Measurements from ENCODE around the gene FAM3D. TPM values are rescaled to one million over a fixed set of nuclear protein-coding genes. Genes with fewer than 3 reads are reported as not detected.

The FAM3D gene
- total and polyA plus RNA-seq, 10 of the 15 experiments (the other 5 are each of a cell fraction or from before 2014, with no cell fraction given) = 0.04 to 0.07 TPM; not detected in 8

GRCh38 chr3:58680879-58681525, 14.4 kb upstream of the FAM3D start:
- in situ Hi-C loops (cut with MboI) (no loop called here), intact Hi-C loops (cut with micrococcal nuclease; ENCODE audit: unreplicated experiment) (no loop called here)
- no peaks in the 10 kb centered on the region for H4K20me1 ChIP-seq (ENCODE audit: control insufficient read depth, insufficient read depth)
- no peaks in the 10 kb centered on the region for H3K36me3 ChIP-seq (ENCODE audit: control insufficient read depth in 2 of 2, insufficient read depth in 2 of 2, low read length in 1 of 2)
- H3K27ac ChIP-seq (ENCODE audit: control insufficient read depth, insufficient read depth) = no peak overlapping the region
- H3K4me3 ChIP-seq = no peak overlapping the region
- ATAC-seq = no peak
- SMC1A ChIA-PET (ENCODE audit: uncharacterized antibody, unreplicated experiment) = interaction anchor here (1.3 kb wide), 1 partner anchor 10 kb away, joined by 4 read pairs; no protein-coding TSS in a partner anchor
- no peak overlapping the region for H3K9ac ChIP-seq (ENCODE audit: control insufficient read depth, insufficient read depth, low read length)
- POLR2A ChIA-PET = no interaction called here
- FAIRE-seq = no peak
- RAD21 ChIA-PET (ENCODE audit: unreplicated experiment) = no interaction called here
- H3K27me3 ChIP-seq (replicated peaks in 1 of 2; ENCODE audit: control insufficient read depth in 2 of 2, insufficient read depth in 2 of 2, low read length in 1 of 2) = no peaks in the 10 kb centered on the region; a peak in 1 of 4 replicates
- no peak overlapping the region for H2AFZ ChIP-seq (ENCODE audit: control insufficient read depth, low read depth, low read length)
- H3K4me1 ChIP-seq (ENCODE audit: control insufficient read depth, insufficient read depth, low read length) = no peaks in the 10 kb centered on the region
- BruUV-seq (replicated peaks) = no TSS peak
- TF ChIP-seq STAT3 (IDR thresholded peaks at IDR 0.05; ENCODE audit: low read depth, low read length) = no peak
- TF ChIP-seq MAX (IDR thresholded peaks at IDR 0.05; ENCODE audit: low read depth, low read length) = no peak
- TF ChIP-seq ATF2 (IDR thresholded peaks at IDR 0.05; ENCODE audit: low read length) = no peak
- no peak for TF ChIP-seq YY1 (IDR thresholded peaks at IDR 0.05; ENCODE audit: low read depth, low read length)
- no peak for TF ChIP-seq HDAC2 (IDR thresholded peaks at IDR 0.05)
- no peak for TF ChIP-seq JUNB (IDR thresholded peaks at IDR 0.05)
- TF ChIP-seq FOS (IDR thresholded peaks at IDR 0.05; ENCODE audit: borderline replicate concordance, extremely low read depth, insufficient read length) = no peak
- no peak for TF ChIP-seq MYB (IDR thresholded peaks at IDR 0.05; ENCODE audit: borderline replicate concordance, low read depth, low read length)
- TF ChIP-seq RAD21 (IDR thresholded peaks at IDR 0.05; ENCODE audit: insufficient read depth, low read depth, low read length) = no peak
- TF ChIP-seq SIN3A (IDR thresholded peaks at IDR 0.05; ENCODE audit: low read depth, low read length) = no peak
- no peak for TF ChIP-seq BACH1 (IDR thresholded peaks at IDR 0.05; ENCODE audit: borderline replicate concordance)
- no peak for TF ChIP-seq EGR1 (IDR thresholded peaks at IDR 0.05; ENCODE audit: borderline replicate concordance in 1 of 2, low read depth in 2 of 2, low read length in 2 of 2)
- TF ChIP-seq RB1 (IDR thresholded peaks at IDR 0.05; ENCODE audit: borderline replicate concordance) = no peak
- CTCF ChIA-PET = interaction anchor here (1.9 kb wide), 1 partner anchor 12 kb away, joined by 4 read pairs; no protein-coding TSS in a partner anchor
- 38% methylated on average over 9 of the region's 9 CpGs for WGBS (ENCODE audit: insufficient coverage, insufficient replicate concordance, low lambda C conversion rate, missing lambda C conversion rate)
- H3K79me2 ChIP-seq (ENCODE audit: control insufficient read depth, insufficient read depth, low read length) = no peaks in the 10 kb centered on the region
- H3K4me2 ChIP-seq (ENCODE audit: control insufficient read depth, insufficient read depth) = no peak overlapping the region
- H3K9me3 ChIP-seq (replicated peaks; ENCODE audit: control insufficient read depth, insufficient read depth, low read length) = no peaks in the 10 kb centered on the region; the same call in 2 of the 3 replicates
- DNase-seq (ENCODE audit: low read depth, low spot score) = no peak
